Caco-2 (cell line): ENCODE measurements around the gene TNFRSF13B. TPM values are rescaled to one million over a fixed set of nuclear protein-coding genes. Genes with fewer than 3 reads are reported as not detected.

Source experiments
- BruUV-seq: library from RNA; stranded (reverse); fragments of 400-500 nt; replicated peaks from 2 replicates; lab custom pipeline; 2021; lab: Mats Ljungman, UMichigan
- CTCF ChIA-PET: fragments of 300-600 bp; sonication (Branson Sonifier 250); formaldehyde crosslinking; loops from one replicate; lab custom pipeline; 2022; ENCODE audit warnings: antibody characterized with exemption; lab: Charles Lee
- POLR2A ChIA-PET: fragments of 300-600 bp; sonication (Branson Sonifier 250); formaldehyde crosslinking; loops from one replicate; lab custom pipeline; 2022; ENCODE audit warnings: antibody characterized with exemption; lab: Charles Lee
- DNase-seq, 2 experiments: peaks; one replicate each; pipeline versions ENCODE4 v3.0.0 to v3.0.0-alpha.2; 2020 to 2022
- H3K27me3 ChIP-seq: replicated peaks from 2 replicates; pipeline ENCODE4 v1.6.0; 2011; ENCODE audit warnings: low read length; ENCODE audit not compliant: control insufficient read depth, insufficient read depth
- H3K36me3 ChIP-seq: 2 replicates; pipeline ENCODE4 v1.5.1; 2011; ENCODE audit warnings: low read length; ENCODE audit not compliant: control insufficient read depth, insufficient read depth
- H3K4me1 ChIP-seq: fragments of 250-450 bp; sonication (Bioruptor Pico); 2 replicates; pipeline ENCODE4 v1.5.1; 2020; ENCODE audit warnings: mild to moderate bottlenecking
- H3K4me3 ChIP-seq: 2 replicates; pipeline ENCODE4 v1.5.1; 2011; ENCODE audit warnings: low read depth, mild to moderate bottlenecking, control low read depth, low read length
- H3K9me3 ChIP-seq: fragments of 250-450 bp; sonication (Bioruptor Pico); 2 replicates; pipeline ENCODE4 v1.5.1; 2020; ENCODE audit warnings: mild to moderate bottlenecking, moderate library complexity
- H3K27ac Mint-ChIP-seq: one replicate; pipeline ENCODE4 v1.8.0; 2022; ENCODE audit warnings: mixed read lengths; ENCODE audit not compliant: unreplicated experiment
- H3K27me3 Mint-ChIP-seq: one replicate; pipeline ENCODE4 v1.8.0; 2022; ENCODE audit warnings: mixed read lengths; ENCODE audit not compliant: insufficient read depth, unreplicated experiment
- H3K36me3 Mint-ChIP-seq: one replicate; pipeline ENCODE4 v1.8.0; 2022; ENCODE audit warnings: mild to moderate bottlenecking, mixed read lengths; ENCODE audit not compliant: insufficient read depth, unreplicated experiment
- H3K4me1 Mint-ChIP-seq: one replicate; pipeline ENCODE4 v1.8.0; 2022; ENCODE audit warnings: low read depth, mixed read lengths; ENCODE audit not compliant: unreplicated experiment
- H3K4me3 Mint-ChIP-seq: one replicate; pipeline ENCODE4 v1.8.0; 2022; ENCODE audit warnings: mild to moderate bottlenecking, moderate library complexity, mixed read lengths; ENCODE audit not compliant: unreplicated experiment
- H3K9me3 Mint-ChIP-seq: one replicate; pipeline ENCODE4 v1.8.0; 2022; ENCODE audit warnings: mixed read lengths; ENCODE audit not compliant: unreplicated experiment
- intact Hi-C: fragments of 100-400 bp; cut with micrococcal nuclease; formaldehyde crosslinking; loops from one replicate; pipeline ENCODE4 v1.10.0; 2022; ENCODE audit not compliant: unreplicated experiment
- total RNA-seq: library from RNA; stranded (reverse); gene quantifications from 2 replicates; pipeline ENCODE4 v1.2.3, GENCODE V29; 2022
- TF ChIP-seq, protein P1 (sequence below), 2 experiments: fragments of 200-600 bp in 1 of 2; IDR thresholded peaks; 1 replicate in 1 of 2; 2 replicates in 1 of 2; pipeline versions ENCODE4 v1.5.1 to v1.8.0; 2011 to 2022; ENCODE audit warnings: antibody characterized with exemption in 1 of 2, control low read depth in 1 of 2, inconsistent platforms in 1 of 2, low read depth in 1 of 2, low read length in 1 of 2, mild to moderate bottlenecking in 1 of 2, moderate library complexity in 1 of 2; ENCODE audit not compliant: insufficient read depth in 1 of 2, severe bottlenecking in 1 of 2, unreplicated experiment in 1 of 2

TNFRSF13B gene
- total RNA-seq, 1 experiment from 2014 or later = not detected

DNA sequence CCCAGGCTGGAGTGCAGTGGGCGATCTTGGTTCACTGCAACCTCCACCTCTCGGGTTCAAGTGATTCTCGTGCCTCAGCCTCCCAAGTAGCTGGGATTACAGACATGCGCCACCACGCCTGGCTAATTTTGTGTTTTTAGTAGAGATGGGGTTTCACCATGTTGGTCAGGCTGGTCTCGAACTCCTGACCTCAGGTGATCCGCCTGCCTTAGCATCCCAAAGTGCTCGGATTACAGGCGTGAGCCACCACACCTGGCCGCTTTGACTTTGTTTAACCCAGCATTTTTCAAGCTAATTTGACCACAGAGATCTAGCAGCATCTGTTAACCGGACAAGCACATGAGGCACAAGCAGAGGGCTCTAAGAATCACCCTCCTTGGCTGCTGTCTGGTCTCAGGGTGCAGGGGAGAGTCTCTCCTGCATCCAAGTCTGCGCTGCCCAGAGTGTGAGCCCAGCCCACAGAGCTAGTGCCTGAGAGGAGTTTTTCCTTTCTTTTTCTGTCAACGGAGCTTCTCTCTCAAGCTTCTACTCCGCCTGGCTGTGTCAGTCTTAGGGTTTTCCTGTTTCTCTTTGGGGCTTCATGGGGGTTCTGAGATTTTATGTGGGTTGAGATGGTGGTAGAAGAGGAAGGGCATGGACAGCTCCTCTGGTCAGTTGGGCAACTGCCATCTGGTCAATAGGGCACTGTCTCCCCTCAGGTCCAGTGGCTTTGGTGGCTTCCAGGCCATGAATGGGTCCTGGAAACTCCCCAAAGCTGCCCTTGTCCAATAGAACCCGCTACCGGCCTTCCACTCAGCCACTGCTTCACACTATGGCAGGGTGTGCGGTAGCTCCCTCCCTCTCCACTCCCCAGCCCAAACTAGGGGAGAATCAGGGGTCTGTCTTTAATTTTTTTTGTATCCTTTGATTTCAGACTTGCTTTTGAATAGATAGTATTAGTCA lies 59.6 kb downstream of the TNFRSF13B start:
- Mint-ChIP-seq H3K9me3 (no peaks in the 10 kb centered on the region), H3K27me3 (peaks cover 5% of the 10 kb centered on the region), H3K27ac (no peak overlapping the region), H3K4me3 (no peak overlapping the region), H3K36me3 (no peaks in the 10 kb centered on the region), H3K4me1 (no peaks in the 10 kb centered on the region)
- no peaks in the 10 kb centered on the region for H3K9me3 ChIP-seq
- H3K27me3 ChIP-seq = no peaks in the 10 kb centered on the region
- CTCF ChIA-PET = no interaction called here
- no peak for DNase-seq
- no peaks in the 10 kb centered on the region for H3K36me3 ChIP-seq
- intact Hi-C loops = no loop called here
- no peak overlapping the region for H3K4me3 ChIP-seq
- POLR2A ChIA-PET = no interaction called here
- TF ChIP-seq, protein P1, sequence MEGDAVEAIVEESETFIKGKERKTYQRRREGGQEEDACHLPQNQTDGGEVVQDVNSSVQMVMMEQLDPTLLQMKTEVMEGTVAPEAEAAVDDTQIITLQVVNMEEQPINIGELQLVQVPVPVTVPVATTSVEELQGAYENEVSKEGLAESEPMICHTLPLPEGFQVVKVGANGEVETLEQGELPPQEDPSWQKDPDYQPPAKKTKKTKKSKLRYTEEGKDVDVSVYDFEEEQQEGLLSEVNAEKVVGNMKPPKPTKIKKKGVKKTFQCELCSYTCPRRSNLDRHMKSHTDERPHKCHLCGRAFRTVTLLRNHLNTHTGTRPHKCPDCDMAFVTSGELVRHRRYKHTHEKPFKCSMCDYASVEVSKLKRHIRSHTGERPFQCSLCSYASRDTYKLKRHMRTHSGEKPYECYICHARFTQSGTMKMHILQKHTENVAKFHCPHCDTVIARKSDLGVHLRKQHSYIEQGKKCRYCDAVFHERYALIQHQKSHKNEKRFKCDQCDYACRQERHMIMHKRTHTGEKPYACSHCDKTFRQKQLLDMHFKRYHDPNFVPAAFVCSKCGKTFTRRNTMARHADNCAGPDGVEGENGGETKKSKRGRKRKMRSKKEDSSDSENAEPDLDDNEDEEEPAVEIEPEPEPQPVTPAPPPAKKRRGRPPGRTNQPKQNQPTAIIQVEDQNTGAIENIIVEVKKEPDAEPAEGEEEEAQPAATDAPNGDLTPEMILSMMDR (IDR thresholded peaks at IDR 0.05; ENCODE audit: insufficient read depth in 1 of 2, low read depth in 1 of 2, low read length in 1 of 2, severe bottlenecking in 1 of 2, unreplicated experiment in 1 of 2) = no peak
- no TSS peak for BruUV-seq
- H3K4me1 ChIP-seq = no peaks in the 10 kb centered on the region

DNA sequence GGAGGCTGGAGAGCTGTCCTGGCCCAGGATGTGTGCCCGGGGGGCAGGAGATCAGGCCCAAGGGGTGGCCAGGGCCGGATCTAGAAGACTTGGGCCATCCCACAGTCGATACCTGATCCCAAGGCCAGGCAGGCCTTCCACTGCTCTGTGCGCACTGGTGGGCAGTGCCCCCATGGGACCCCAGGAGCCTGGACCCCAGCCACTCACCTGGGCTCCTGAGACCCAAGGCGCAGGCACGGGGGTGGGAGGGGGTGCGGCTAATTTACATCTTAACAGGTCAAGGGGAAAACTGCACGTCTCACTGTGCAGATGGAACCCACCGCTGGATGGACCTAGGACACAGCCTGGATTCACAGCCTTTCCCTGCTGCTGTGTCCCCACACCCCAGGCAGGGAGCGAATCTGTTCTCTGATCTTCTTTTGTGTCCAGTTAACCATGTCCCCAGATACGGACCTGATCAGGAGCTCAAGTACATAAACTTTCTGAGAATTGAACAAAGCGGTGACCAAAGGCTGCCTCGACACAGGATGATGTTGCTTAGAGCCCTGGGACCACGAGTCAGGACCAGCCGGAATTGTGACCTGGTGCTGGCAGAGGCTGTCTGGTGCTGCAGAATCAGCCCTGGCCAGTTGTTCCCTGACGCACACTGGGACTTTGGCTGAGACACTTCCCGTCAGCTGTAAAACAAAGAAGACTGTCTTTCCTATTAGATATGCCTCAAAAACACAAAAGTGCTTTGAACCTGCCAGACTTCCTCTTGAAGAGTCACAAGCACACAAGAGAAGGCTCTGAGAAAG lies 60.6 kb downstream of the TNFRSF13B start:
- DNase-seq = peak in 1 of 2 experiments; percentile 24
- H3K4me1 Mint-ChIP-seq = no peaks in the 10 kb centered on the region
- CTCF ChIA-PET = no interaction called here

DNA sequence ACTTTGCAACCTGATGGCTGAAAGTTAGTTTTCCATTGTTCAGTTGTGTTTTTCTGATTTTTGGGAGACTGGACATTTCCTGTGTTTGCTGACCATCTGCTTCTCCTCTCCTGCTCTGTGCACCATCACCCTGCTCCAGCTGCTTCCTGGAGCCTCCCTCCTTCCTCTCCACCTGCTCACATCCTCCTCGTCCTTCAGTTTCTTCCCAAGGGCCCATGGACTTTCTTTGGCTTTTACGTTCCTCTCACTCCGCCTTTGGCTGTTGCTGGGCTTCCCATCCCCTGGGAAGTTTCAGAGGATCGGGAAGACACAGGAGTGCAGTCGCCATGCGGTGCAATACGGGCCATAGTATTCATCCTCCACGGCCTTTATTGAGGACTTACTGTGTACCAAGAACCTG lies 61.6 kb downstream of the TNFRSF13B start:
- CTCF ChIA-PET = interaction anchor here (0.7 kb wide), 1 partner anchor 28 kb away, joined by 3 read pairs; no protein-coding TSS in a partner anchor
- Histone ChIP-seq H3K36me3 (no peaks in the 10 kb centered on the region), H3K4me1 (no peaks in the 10 kb centered on the region), H3K9me3 (no peaks in the 10 kb centered on the region), H3K4me3 (no peak overlapping the region), H3K27me3 (no peaks in the 10 kb centered on the region)
- no peaks in the 10 kb centered on the region for H3K4me1 Mint-ChIP-seq
- TF ChIP-seq, protein P1 (IDR thresholded peaks at IDR 0.05; ENCODE audit: insufficient read depth in 1 of 2, low read depth in 1 of 2, low read length in 1 of 2, severe bottlenecking in 1 of 2, unreplicated experiment in 1 of 2) = no peak
- H3K9me3 Mint-ChIP-seq = no peaks in the 10 kb centered on the region
- no peaks in the 10 kb centered on the region for H3K36me3 Mint-ChIP-seq
- no peak overlapping the region for H3K27ac Mint-ChIP-seq
- POLR2A ChIA-PET = no interaction called here
- peaks cover 7% of the 10 kb centered on the region for H3K27me3 Mint-ChIP-seq
- no TSS peak for BruUV-seq
- H3K4me3 Mint-ChIP-seq = no peak overlapping the region
- DNase-seq = no peak
- intact Hi-C loops = no loop called here

More for the DNA sequence above, 60.6 kb downstream of the TNFRSF13B start:
- no peak overlapping the region for H3K4me3 Mint-ChIP-seq
- Histone ChIP-seq H3K4me1 (no peaks in the 10 kb centered on the region), H3K36me3 (no peaks in the 10 kb centered on the region), H3K9me3 (no peaks in the 10 kb centered on the region), H3K4me3 (no peak overlapping the region), H3K27me3 (no peaks in the 10 kb centered on the region)
- TF ChIP-seq, protein P1 (IDR thresholded peaks at IDR 0.05; ENCODE audit: insufficient read depth in 1 of 2, low read depth in 1 of 2, low read length in 1 of 2, severe bottlenecking in 1 of 2, unreplicated experiment in 1 of 2) = no peak
- H3K36me3 Mint-ChIP-seq = no peaks in the 10 kb centered on the region
- POLR2A ChIA-PET = no interaction called here
- intact Hi-C loops = no loop called here
- BruUV-seq = no TSS peak
- no peak overlapping the region for H3K27ac Mint-ChIP-seq
- H3K27me3 Mint-ChIP-seq = peaks cover 7% of the 10 kb centered on the region
- no peaks in the 10 kb centered on the region for H3K9me3 Mint-ChIP-seq
